Measurements from ENCODE around the gene VAT1L.

The VAT1L gene

DNA sequence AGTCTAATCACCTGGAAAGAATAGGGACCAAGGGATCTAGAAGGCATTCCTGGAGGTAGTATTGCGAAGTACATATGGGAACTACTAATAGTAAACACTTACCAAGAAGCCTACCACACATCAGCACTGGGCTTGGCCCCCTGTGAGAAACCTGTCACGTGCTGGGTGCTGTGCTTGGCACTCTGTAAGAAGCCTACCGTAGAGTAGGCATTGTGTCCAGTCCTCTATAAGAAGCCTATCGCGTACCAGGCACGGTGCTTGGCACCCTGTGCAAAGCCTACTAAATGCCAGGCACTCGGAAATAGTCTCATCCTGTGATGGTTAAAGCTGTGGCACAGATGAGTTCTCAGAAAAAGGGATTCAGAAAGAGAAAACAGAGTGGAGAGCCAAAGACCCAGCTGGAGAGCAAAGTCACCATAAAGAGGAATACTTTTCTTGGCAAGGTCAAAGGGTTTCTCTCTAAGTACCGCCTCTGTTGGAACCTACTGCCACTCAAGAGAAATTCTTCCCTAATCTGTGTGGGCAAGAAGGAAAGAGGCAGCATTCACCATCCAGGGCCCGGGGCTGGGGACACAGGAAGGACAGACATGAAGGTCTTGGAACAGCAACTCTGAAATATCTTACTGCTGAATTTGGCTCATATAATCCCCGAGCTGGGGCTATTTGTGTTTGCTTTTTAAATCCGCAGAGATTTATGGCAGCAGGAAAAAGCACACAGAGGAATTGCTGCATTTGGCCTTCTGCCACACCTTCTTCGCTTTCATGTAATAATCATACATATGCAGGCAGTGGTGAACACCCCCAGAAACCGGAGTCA, 81.8 kb downstream of the VAT1L start:
- DNase-seq (ENCODE audit: low spot score): no peak

DNA sequence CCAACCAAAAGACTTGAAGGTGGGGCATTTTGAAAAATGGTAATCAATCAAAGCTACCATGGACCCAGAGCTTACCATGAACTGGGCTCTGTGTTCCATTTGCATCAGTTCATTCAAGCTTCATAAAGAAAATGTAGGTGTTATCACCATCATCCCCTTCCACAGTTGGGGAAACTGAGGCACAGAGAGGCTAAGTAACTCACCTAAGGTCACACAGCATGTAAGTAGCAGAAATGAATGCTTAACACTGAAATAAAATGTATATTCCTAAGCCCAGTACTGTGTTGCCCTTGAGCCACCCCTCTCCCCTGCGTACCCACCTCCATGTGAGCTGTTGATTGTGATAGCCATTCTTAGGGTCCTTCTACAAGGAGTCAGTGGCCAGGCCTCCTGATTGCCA, 83.6 kb downstream of the VAT1L start:
- no peak for DNase-seq (ENCODE audit: low spot score)

DNA sequence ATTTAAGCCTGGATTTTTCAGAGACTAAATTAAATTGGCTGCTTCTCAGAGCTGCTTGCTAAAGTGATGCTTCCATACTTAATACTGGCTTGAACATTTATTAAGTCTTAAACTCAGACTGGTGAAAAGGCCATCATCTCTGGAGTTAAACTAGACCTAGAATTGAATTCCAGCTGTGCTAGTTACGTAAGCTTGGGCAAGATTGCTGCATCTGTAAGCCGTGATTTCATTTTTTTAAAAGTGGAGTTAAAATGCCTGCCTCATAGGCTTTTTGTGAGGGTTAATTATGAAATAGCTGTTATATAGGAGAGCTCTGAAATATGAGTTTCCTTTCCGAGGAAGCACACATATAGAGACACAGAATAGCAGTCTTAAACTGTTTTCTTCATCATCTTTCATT, 84.7 kb downstream of the VAT1L start:
- DNase-seq (ENCODE audit: low spot score): no peak

DNA sequence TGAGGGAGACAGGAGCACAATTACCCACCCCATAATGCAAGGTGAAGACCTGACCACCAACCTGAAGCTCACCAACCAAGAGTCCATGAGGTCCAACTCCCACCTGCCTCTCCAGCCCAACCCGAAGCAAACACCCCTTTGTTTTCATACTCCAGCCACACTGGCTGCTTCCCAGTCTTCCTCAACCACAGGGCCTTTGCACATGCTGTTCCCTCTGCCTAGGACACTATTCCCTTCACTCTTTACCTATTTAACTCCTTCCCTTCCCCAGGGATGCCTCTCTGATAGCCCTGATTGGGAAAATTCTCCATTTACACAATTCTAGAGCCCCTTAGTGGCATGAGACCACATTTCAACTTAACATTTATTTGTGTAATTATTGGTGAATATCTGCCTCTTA, 86.0 kb downstream of the VAT1L start:
- DNase-seq (ENCODE audit: low spot score): no peak

DNA sequence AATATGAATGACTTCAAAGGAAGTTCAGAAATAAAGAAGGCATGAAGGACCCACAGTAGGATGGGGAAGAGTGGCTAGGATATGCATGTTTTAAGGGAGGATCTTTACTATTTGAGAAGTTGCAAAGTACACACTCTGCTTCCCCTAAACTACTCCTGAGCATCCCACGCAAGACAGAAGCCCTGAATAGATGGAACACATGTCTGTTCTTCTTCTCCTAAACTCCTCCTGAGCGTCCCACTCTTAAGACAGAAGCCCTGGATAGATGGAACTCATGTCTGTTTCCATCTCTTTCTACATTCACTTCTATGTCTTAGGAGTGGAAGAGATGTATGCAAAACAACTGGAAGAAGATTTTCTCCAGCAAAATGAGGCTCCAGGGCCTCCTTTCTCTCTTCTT, 88.4 kb downstream of the VAT1L start:
- no peak for DNase-seq (ENCODE audit: low spot score)

DNA sequence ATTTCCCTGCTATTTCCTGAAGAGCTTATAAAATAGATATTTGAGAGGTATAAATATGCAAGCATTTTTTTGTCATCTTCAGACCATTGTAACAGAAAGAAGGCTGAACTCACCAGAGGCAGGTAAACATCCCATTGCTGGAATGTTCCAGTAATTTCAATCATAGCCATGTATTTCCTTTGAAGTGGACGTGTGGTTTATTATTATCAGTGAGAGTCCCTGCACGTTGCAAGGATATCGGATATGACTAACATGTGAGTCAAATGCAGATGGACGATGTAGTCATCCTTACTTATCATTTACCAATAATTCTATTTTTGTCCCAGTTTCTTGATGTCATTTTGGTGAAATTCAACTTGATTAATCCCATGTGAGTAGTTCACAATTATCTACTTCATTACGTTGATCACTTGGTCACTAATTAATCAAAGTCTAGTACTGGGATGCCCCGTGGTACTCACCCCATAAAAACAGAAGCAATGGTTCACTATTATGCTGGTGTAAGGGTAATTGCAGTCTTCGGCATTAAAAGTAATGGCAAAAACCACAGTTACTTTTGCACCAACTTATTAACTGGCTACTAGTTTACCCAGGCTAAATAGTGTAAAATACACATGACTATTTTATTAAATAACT, 89.5 kb downstream of the VAT1L start:
- DNase-seq (ENCODE audit: low spot score): peak; percentile 20

DNA sequence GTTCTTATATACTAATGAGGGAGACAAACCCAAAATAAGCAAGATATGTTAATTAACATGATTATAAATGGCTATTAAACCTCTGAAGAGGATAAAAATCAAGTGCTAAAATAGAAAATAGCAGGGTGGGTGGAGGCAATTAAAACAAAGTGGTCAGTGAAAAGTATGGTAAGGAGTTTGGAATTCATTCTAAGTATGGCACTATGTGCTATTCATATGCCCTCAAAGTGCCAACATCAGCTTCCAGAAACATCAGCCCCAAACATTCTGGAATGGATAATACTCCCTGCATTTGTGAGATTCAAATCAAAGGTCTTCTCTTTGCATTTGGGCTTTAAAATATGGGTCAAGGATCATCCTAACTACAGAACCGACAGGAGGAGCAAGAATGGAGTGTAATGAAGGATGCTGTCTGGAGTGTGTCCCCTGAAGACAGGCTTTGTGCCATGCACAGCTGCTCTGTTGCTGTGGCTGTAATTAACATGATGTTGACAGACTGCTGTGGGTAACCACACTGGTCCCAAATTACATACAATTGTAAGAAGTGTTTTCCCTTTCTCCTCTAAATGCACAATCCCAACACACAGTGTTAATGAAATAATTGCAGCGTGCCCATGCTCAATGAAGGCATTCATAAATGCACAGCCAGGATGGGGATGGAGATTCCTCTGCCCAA, 93.1 kb downstream of the VAT1L start:
- no peak for DNase-seq (ENCODE audit: low spot score)

DNA sequence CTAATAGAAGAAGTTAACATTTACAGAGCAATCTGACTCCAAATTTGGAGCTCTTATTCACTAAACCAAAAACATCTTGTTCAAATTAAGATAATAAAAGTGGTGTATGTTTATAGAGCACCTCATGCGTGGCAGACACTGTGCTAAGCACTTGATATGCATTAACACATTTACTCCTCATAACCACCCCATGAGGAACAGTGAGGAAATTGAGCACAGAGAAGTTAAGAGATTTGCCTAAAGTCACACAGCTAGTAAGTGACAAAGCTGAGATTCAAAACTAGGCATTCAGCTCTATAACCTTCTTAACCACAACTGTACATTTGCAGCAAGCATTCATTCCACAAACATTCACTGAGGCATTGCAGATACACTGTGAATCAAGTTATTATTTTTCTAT, 94.0 kb downstream of the VAT1L start:
- no peak for DNase-seq (ENCODE audit: low spot score)

DNA sequence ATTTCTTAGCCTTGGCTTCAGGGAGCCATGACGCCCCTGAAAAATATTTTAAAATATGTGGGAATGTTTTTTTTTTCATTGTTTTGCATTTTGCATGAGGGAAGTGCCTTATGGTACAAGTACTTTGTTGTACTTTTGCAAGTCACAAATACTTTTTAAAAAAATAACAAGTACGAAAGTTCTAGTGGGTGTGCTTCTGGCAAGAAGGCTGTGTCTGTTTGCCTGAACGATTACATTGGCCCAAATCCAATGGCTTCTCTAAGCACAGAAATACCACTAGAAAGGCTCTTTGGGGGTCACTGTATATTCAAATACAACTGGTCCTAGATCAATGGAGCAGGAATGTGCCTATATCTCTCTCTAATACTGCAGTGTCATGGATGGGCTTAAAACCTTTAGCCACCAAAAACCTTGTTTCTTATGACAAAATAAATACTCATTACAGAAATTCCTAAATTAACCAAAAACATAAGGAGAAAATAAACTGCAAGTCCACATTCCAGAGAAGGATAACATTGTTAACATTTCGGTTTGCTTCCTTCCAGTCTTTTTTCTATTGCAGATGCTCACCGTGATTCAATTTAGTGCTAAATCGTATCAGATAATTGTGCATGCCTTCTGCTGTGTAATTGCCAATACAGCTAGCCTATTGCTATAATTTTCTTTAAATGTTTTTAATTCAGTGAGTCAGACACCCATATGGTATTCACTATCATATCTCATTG, 97.4 kb downstream of the VAT1L start:
- DNase-seq (ENCODE audit: low spot score): no peak

DNA sequence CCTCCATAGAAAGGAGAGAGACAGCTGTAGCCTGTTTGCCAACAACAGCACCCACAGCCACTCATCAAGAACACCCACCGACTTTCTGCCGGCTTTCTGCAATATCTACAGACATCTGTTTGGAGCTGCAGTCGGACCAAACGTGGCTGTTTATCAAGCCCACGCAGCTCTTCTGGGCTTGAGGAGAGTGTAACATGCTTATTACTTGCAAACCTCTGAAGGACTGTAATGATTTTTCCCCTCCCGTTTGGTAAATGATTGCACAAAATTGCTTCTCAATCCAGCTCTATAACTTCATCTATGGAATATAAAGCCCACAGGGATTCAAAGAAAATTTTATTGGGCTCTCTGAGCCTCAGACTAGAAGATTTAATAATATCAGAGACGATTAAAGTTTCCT, 100.5 kb downstream of the VAT1L start:
- DNase-seq (ENCODE audit: low spot score): no peak

DNA sequence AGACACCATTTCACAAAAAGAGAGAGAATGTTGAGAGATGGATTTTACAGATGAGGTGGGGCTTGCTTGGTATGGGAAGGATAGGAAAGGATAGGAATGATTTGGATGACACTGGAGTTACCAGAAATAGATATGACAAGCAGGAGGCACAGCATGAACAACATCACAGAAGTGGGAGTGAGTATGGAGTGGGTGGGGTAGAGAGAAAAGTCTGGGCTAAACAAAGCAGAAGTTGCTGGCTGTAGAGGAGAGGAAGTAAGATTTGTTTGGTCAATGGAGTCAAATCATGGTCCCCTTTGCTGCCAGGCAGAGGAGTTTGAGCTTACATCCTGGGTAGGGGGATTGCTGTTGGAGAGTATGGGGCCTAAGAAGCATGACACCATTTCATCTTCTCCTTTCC, 101.7 kb downstream of the VAT1L start:
- DNase-seq (ENCODE audit: low spot score): no peak

DNA sequence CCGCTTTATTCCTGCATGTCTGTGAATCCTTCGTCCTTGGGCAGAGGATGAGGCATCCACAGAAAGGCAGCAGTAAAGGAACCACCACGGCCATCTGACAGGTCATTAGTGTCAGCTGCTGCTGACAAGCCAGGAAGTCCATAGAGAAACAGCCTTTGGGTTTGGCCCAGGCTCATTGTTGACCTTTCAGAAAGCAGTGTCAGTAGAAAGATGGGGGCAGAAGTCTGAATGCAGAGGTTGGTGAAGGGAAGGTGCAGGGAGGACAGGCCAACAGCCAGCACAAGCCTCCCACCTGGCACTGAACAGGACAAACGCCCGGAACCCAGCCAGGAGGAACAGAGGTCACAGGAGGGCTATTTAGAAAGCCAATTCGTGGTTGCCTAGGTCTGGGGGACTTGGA, 105.8 kb downstream of the VAT1L start:
- DNase-seq (ENCODE audit: low spot score): no peak

DNA sequence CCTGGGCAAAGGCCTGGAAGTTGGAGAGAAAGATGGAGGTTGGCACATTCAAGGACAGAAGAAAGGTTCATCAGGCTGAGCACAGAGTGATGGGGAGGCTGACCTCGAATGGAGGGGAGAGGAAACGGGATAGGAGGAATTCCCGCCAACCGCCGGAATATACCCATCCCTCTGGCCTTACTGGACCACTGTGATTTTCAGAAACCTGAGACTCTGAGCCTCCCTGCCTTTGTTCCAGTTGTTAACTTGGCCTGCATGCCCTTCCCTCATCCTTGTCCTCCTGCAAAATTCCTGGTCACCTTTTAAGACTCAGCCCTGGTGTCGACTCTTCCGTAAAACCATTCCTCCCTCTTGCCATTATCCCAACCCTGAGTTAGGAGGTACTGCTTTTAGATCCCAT, 107.6 kb downstream of the VAT1L start:
- DNase-seq (ENCODE audit: low spot score): no peak

DNA sequence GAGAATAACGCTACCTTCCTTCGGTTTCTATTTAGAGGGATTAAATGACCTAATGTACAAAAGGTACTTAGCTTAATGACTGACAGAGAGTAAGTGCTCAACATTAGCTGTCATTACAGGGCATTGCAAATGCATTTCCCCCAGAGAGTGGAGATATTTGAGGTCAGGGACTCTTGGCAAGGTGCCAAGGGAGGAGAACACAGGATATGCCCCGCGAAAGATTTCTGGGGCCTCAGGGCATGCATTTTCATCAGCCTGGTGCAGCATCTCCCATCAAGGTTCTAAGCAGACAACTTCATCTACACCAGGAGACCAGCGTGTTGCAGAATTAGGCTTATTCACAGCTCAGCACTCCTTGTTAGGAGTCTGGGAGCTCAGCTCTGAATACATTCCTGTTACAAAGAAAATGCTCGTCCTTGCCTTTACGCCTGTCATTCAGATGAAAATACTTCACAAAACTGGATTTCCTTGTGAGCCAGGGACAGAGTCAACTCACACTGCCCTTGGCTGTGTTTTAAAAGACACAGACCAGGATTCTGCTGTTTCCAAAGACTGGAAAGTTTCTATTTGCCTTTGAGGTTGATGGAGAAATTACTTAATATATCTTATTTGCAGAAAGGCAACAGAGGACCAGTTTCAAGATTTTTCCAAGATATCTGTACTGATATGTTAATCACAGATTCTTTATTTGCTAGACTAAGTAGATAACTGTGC, 108.2 kb downstream of the VAT1L start:
- DNase-seq (ENCODE audit: low spot score): no peak

DNA sequence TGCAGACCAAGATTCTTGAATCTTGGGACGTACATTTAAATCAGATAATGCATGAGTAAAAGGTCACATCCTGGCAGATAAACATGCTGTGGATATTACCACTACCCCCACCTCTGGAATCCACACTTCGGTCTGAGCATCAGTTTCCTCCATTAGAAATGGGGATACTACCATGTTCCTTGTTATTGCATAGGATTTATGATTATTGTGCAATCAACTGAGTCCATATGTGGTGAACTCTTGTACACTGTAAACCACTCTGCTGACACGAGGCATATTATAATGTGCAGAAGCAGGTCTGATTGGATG, 108.7 kb downstream of the VAT1L start:
- DNase-seq (ENCODE audit: low spot score): no peak

DNA sequence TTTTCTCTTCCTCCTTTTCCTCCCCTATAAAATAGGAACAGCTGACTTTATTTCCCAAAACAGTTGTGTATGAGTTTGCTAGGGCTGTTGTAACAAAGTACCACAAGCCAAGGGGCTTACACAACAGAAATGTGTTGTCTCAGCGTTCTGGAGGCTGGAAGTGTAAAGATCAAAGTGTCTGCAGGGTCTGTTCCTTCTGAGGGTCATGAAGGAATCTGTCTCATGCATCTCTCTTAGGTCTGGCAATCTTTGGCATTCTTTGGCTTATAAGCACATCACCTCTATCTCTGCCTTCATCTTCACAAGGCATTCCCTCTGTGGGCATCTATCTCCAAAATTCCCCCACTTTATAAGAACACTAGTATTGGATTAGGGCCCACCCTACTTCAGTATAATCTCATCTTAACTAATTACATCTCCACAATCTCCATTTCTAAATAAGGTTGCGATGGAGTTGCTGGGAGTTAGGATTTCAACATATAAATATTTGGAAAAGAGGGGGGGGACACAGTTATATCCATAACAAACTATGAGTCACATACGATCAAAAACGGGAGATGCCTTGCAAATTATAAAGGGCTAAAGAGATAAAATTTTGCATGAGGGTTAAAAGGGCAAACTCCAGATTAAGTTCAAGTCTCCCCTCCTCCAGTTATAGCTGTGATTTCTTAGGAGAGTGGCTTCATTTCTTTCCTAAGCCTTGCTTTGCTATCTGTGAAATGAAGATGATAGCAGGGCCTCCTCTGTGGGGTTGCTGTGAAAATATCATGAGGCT, 109.7 kb downstream of the VAT1L start:
- no peak for DNase-seq (ENCODE audit: low spot score)

DNA sequence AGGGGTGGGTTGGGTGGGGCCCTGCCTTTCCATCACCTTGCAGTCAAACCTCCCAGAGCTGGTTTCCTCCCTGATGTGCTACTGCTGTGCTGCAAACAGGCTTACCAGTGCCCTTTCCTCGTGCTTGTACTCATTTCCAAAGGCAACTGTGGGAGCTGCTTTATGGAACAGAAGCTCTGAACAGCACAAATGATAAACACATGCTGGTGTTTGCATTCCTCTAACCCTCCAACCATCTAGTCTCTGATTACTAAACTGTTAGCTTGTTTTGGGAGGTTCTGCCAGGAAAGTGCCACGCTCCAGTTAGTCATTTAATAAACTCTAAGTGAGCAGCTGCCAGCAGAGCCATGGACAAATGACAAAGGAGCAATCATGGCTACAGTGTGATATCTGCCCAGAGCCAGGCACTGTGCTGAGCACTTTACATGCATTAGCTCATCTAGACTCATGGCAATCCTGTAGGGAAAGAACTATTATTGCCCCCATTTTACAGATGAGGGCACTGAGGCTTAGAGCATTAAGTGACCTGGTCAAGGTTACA, 110.4 kb downstream of the VAT1L start:
- DNase-seq (ENCODE audit: low spot score): peak; percentile 22

DNA sequence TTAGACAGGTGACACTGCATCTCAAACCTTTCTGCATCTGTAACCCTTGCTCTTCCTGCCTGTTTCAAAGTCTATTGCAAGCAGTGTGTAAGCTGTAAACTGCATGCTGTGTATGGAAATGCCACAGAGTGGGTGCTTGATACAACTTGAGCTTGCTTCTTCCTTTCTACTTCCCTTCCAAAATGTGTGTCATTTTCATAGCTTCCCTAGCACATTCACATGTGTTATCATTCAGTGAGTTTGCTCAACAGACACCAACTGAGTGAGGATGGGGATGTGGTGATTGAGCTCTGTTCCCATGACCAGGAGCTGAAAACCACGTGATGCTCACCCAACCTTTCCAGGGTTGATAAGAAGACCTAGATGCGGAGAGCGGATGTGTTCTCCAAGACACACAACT, 111.1 kb downstream of the VAT1L start:
- DNase-seq (ENCODE audit: low spot score): no peak

DNA sequence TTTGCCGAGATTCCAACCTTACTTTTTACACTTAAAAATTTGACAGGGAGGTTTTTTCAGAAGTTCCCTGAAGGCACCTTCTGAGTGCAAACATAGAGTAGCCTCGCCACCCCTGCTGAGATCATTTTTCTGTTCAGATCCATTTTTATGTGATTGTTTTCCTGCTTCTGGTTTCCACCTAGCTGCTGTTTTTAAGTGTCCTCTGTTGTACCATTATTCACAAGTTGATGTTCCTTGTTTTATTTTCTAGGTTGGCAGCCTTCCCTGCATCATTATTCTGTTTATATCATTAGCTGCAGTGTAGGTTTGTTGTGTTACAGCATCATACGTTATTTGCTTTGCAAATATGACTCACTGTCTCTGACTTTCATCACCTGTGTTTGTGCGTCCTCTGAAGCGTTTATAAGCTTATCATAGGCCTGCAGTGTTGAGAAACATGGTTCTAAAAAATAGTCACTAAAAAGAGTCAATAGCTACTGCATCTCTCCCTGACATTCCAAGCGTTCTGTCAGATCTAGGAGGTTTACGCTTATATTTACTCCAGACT, 117.1 kb downstream of the VAT1L start:
- no peak for DNase-seq (ENCODE audit: low spot score)

DNA sequence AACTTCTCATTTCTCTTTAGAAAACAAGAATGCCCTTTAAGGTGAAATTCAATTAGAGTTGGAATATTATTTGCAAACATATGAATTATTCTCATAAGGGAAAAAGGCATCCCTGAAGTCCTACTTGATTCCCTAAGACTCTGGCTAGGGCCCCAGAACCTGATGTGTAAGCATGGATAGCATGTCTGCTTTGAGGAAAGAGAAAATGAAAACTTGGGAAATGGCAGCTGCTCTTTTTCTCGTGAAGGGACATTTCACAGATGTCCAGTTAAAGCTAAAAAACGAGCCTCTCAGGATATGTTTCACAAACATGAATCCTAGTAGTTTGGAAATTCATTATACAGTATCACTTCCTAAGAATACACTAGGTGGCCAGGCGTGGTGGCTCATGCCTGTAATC, 121.7 kb downstream of the VAT1L start:
- no peak for DNase-seq (ENCODE audit: low spot score)

DNA sequence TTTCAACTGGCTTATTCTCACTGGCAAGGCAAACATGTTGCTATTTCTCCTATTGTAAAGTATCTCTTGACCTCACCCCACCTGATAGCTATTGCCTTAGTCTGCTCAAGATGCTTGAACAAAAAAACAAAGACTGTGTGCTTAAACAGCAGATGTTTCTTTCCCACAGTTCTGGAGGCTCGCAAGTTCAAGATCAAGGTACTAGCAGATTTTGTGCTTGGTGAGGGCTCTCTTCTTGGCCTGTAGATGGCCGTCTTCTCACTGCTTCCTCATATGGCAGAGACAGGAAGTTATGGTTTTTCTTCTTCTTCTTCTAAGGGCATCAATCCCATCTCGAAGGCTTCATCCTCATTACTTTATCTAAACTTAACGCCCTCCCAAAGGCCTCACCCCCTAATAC, 124.3 kb downstream of the VAT1L start:
- DNase-seq (ENCODE audit: low spot score): no peak
